Measurements from ENCODE around the gene MTREX. TPM values are rescaled to one million over a fixed set of nuclear protein-coding genes. Genes with fewer than 3 reads are reported as not detected.

Gene MTREX
- polyA plus RNA-seq, 1 donor (not counting 4 experiments of a cell fraction or from before 2014, with no cell fraction given), result 71.4 TPM

DNA sequence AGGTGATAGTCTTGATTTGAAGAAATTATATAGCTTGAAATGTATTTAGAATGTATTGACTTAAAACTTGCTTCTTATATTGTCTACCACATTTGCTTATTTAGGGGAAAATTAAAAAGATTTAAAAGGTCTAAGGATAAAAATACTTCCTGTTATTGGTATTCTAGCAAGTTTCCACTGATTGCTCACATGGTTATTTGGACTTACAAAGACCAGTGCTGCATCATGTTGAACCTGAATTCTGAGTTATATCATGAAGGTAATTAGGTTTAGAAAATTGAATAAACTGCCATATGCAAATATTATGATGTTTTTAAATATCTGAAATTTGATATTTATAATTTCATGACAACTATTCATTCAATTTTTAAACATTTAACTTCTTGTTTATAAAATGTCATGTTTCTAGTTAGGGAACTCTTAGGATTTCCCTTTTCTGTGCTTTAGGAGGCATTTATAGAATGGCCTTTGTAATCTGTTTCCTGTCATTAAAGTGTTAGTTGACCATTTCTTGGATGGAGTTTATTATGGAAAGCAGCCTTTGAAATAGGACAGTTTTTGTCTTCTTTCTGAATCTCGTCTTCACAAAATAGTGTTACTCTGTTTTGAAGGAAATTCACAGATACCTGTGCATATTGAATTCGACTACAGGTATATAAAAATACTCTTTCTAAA, 85.8 kb downstream of the MTREX start:
- Histone ChIP-seq H3K9me1 (ENCODE audit: control insufficient read depth, extremely low read depth, insufficient read depth, low read length) (no peaks in the 10 kb centered on the region), H3K9me3 (ENCODE audit: control insufficient read depth, low read depth, low read length) (no peaks in the 10 kb centered on the region), H3K36me3 (ENCODE audit: control insufficient read depth in 2 of 2, extremely low read depth in 1 of 2, insufficient read depth in 2 of 2, low read length in 2 of 2) (peaks cover 0 to 7% of the 10 kb centered on the region in 2 experiments), H3K4me1 (ENCODE audit: control insufficient read depth, extremely low read depth, insufficient read depth, low read length) (no peaks in the 10 kb centered on the region), H4K20me1 (ENCODE audit: control insufficient read depth, extremely low read depth, insufficient read depth, low read length) (no peaks in the 10 kb centered on the region), H3K79me2 (ENCODE audit: control insufficient read depth, insufficient read depth, low read length) (no peaks in the 10 kb centered on the region), H2AFZ (ENCODE audit: control insufficient read depth, low read length) (no peak overlapping the region), H3K4me3 (ENCODE audit: control insufficient read depth in 2 of 3, extremely low read depth in 1 of 3, insufficient read depth in 2 of 3, low read depth in 1 of 3, low read length in 3 of 3) (no peak overlapping the region), H3K4me2 (ENCODE audit: control insufficient read depth, extremely low read depth, insufficient read depth, low read depth, low read length) (no peak overlapping the region), H3K27me3 (ENCODE audit: control insufficient read depth, extremely low read depth, insufficient read depth, low read length) (no peaks in the 10 kb centered on the region), H3K9ac (ENCODE audit: control insufficient read depth, extremely low read depth, insufficient read depth, low read length) (no peak overlapping the region), H3K27ac (ENCODE audit: control insufficient read depth, insufficient read depth, low read length) (no peak overlapping the region)
- FAIRE-seq (no peak), DNase-seq (ENCODE audit: low read depth, low spot score) (no peak)
- TF ChIP-seq, protein P1, sequence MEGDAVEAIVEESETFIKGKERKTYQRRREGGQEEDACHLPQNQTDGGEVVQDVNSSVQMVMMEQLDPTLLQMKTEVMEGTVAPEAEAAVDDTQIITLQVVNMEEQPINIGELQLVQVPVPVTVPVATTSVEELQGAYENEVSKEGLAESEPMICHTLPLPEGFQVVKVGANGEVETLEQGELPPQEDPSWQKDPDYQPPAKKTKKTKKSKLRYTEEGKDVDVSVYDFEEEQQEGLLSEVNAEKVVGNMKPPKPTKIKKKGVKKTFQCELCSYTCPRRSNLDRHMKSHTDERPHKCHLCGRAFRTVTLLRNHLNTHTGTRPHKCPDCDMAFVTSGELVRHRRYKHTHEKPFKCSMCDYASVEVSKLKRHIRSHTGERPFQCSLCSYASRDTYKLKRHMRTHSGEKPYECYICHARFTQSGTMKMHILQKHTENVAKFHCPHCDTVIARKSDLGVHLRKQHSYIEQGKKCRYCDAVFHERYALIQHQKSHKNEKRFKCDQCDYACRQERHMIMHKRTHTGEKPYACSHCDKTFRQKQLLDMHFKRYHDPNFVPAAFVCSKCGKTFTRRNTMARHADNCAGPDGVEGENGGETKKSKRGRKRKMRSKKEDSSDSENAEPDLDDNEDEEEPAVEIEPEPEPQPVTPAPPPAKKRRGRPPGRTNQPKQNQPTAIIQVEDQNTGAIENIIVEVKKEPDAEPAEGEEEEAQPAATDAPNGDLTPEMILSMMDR (optimal IDR thresholded peaks at IDR 0.05 in 1 of 3, IDR thresholded peaks at IDR 0.05 in 1 of 3, conservative IDR thresholded peaks at IDR 0.05 in 1 of 3; ENCODE audit: extremely low read depth in 1 of 3, insufficient read depth in 2 of 3, low read length in 3 of 3), result no peak
- dilution Hi-C loops (cut with MboI; ENCODE audit: extremely low pct_ligation_motif_present, low sequenced_read_pairs), result no loop called here

DNA sequence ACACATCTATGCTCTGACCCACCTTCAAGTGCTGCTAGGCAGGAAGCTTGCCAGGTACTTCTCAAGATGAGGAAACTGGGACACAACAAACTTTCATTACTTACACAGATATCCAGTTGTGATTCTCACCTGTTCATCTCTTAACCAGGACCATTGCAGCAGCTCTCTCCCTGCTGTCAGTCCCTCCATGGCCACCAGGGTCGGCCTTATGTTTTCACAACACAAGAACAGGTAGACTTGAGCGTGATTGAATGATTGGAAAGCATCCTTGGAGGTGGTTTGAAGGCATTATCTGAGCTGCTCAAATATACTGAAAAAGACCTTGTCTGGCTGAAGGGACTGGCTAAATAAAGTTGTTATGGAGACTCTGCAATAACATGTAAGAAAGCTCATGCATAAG, 94.4 kb downstream of the MTREX start:
- dilution Hi-C loops (cut with MboI; ENCODE audit: extremely low pct_ligation_motif_present, low sequenced_read_pairs), result no loop called here
- TF ChIP-seq, protein P1 (optimal IDR thresholded peaks at IDR 0.05 in 1 of 3, IDR thresholded peaks at IDR 0.05 in 1 of 3, conservative IDR thresholded peaks at IDR 0.05 in 1 of 3; ENCODE audit: extremely low read depth in 1 of 3, insufficient read depth in 2 of 3, low read length in 3 of 3), result peak in 1 of 3 experiments; percentile 45
- TF ChIP-seq EZH2 (IDR thresholded peaks at IDR 0.05; ENCODE audit: low read length), result no peak

More for the DNA sequence above, 94.4 kb downstream of the MTREX start:
- no peak for DNase-seq (ENCODE audit: low read depth, low spot score)
- no peaks in the 10 kb centered on the region for H4K20me1 ChIP-seq (ENCODE audit: control insufficient read depth, extremely low read depth, insufficient read depth, low read length)
- H3K9me1 ChIP-seq (ENCODE audit: control insufficient read depth, extremely low read depth, insufficient read depth, low read length), result no peaks in the 10 kb centered on the region
- no peaks in the 10 kb centered on the region for H3K79me2 ChIP-seq (ENCODE audit: control insufficient read depth, insufficient read depth, low read length)
- no peak overlapping the region for H2AFZ ChIP-seq (ENCODE audit: control insufficient read depth, low read length)
- H3K27me3 ChIP-seq (ENCODE audit: control insufficient read depth, extremely low read depth, insufficient read depth, low read length), result no peaks in the 10 kb centered on the region
- no peak overlapping the region for H3K4me2 ChIP-seq (ENCODE audit: control insufficient read depth, extremely low read depth, insufficient read depth, low read depth, low read length)
- H3K4me3 ChIP-seq (ENCODE audit: control insufficient read depth in 2 of 3, extremely low read depth in 1 of 3, insufficient read depth in 2 of 3, low read depth in 1 of 3, low read length in 3 of 3), result no peak overlapping the region
- H3K9ac ChIP-seq (ENCODE audit: control insufficient read depth, extremely low read depth, insufficient read depth, low read length), result no peak overlapping the region
- no peaks in the 10 kb centered on the region for H3K4me1 ChIP-seq (ENCODE audit: control insufficient read depth, extremely low read depth, insufficient read depth, low read length)
- H3K27ac ChIP-seq (ENCODE audit: control insufficient read depth, insufficient read depth, low read length), result no peak overlapping the region
- H3K9me3 ChIP-seq (ENCODE audit: control insufficient read depth, low read depth, low read length), result no peaks in the 10 kb centered on the region
- no peak for FAIRE-seq
- peaks cover 2 to 15% of the 10 kb centered on the region in 2 experiments for H3K36me3 ChIP-seq (ENCODE audit: control insufficient read depth in 2 of 2, extremely low read depth in 1 of 2, insufficient read depth in 2 of 2, low read length in 2 of 2)

Measured in keratinocyte (primary cell).